SK-N-MC (cell line): ENCODE results near the gene FGA.

Experiments
- DNase-seq: peaks from one replicate; pipeline ENCODE4 v3.0.0-alpha.2; 2011; ENCODE audit warnings: low read depth, low spot score
- H3K27ac ChIP-seq: fragments of 200-600 bp; sonication (generic); 2 replicates; pipeline ENCODE4 v1.5.1; 2016; ENCODE audit warnings: mixed run types
- H3K36me3 ChIP-seq: fragments of 200-600 bp; sonication (generic); 2 replicates; pipeline ENCODE4 v1.6.1; 2017; ENCODE audit warnings: antibody characterized with exemption, low read length, mixed read lengths; ENCODE audit not compliant: insufficient read depth
- H3K4me3 ChIP-seq: fragments of 200-600 bp; sonication (generic); 2 replicates; pipeline ENCODE4 v1.5.1; 2016
- H3K9ac ChIP-seq: fragments of 200-600 bp; sonication (generic); 2 replicates; pipeline ENCODE4 v1.8.0; 2017; ENCODE audit warnings: mixed run types, mixed read lengths; ENCODE audit not compliant: insufficient read length
- H3K9me3 ChIP-seq: fragments of 200-600 bp; sonication (generic); 2 replicates; pipeline ENCODE4 v1.6.1; 2017; ENCODE audit warnings: low read depth, mild to moderate bottlenecking, antibody characterized with exemption, low read length, moderate library complexity, mixed read lengths
- EZH2 ChIP-seq: fragments of 200-600 bp; sonication (generic); IDR thresholded peaks from one replicate; pipeline ENCODE4 v1.6.1; 2017; ENCODE audit warnings: antibody characterized with exemption
- FOXP2 ChIP-seq: optimal IDR thresholded peaks from 2 replicates; pipeline ENCODE3; 2011; ENCODE audit warnings: mild to moderate bottlenecking, moderate library complexity; ENCODE audit not compliant: insufficient read depth; ENCODE audit errors: extremely low read length, control extremely low read depth
- POLR2AphosphoS5 ChIP-seq: IDR thresholded peaks from 2 replicates; pipeline ENCODE4 v1.6.1; 2012; ENCODE audit warnings: mild to moderate bottlenecking, low read depth, low read length, borderline replicate concordance

The FGA gene

GRCh38 chr4:154542271-154542879 lies 48.2 kb downstream of the FGA start:
- Histone ChIP-seq H3K9me3 (no peaks in the 10 kb centered on the region), H3K27ac (no peak overlapping the region), H3K36me3 (peaks cover 99% of the 10 kb centered on the region), H3K4me3 (no peak overlapping the region), H3K9ac (no peak overlapping the region)
- no peak for TF ChIP-seq FOXP2
- TF ChIP-seq EZH2: no peak
- TF ChIP-seq POLR2AphosphoS5: no peak
- no peak for DNase-seq
